H9 (cell line): Measurements from ENCODE around the gene VSIG8. TPM values are rescaled to one million over a fixed set of nuclear protein-coding genes. Genes with fewer than 3 reads are reported as not detected.

Source experiments
- DNase-seq: peaks from one replicate; pipeline ENCODE4 v3.0.0-alpha.2; 2017
- H2AFZ ChIP-seq: one replicate; pipeline ENCODE4 v1.6.1; 2013; ENCODE audit warnings: mild to moderate bottlenecking, low read length, control low read depth, moderate library complexity
- H2AK5ac ChIP-seq: 2 replicates; pipeline ENCODE4 v1.6.1; 2013; ENCODE audit warnings: low read length, control low read depth, mixed read lengths; ENCODE audit not compliant: insufficient read length
- H2BK120ac ChIP-seq: one replicate; pipeline ENCODE4 v1.6.1; 2013; ENCODE audit warnings: low read depth, mild to moderate bottlenecking, low read length, control low read depth, inconsistent platforms; ENCODE audit not compliant: poor library complexity, severe bottlenecking
- H2BK12ac ChIP-seq: 2 replicates; pipeline ENCODE4 v1.6.1; 2013; ENCODE audit warnings: low read length, control low read depth, mixed read lengths, low read depth; ENCODE audit not compliant: insufficient read length
- H2BK15ac ChIP-seq: 2 replicates; pipeline ENCODE4 v1.6.1; 2013; ENCODE audit warnings: low read depth, low read length, control low read depth
- H2BK20ac ChIP-seq: one replicate; pipeline ENCODE4 v1.6.1; 2013; ENCODE audit warnings: low read depth, mild to moderate bottlenecking, low read length, control low read depth, inconsistent platforms; ENCODE audit not compliant: poor library complexity, severe bottlenecking
- H2BK5ac ChIP-seq: 2 replicates; pipeline ENCODE4 v1.6.1; 2013; ENCODE audit warnings: low read length, control low read depth, mixed read lengths; ENCODE audit not compliant: insufficient read length
- H3K14ac ChIP-seq: 2 replicates; pipeline ENCODE4 v1.6.1; 2013; ENCODE audit warnings: low read length, control low read depth; ENCODE audit not compliant: insufficient read depth
- H3K18ac ChIP-seq: 2 replicates; pipeline ENCODE4 v1.6.1; 2013; ENCODE audit warnings: low read depth, mild to moderate bottlenecking, mixed read lengths, low read length, control low read depth; ENCODE audit not compliant: insufficient read length
- H3K23ac ChIP-seq: 2 replicates; pipeline ENCODE4 v1.6.1; 2013; ENCODE audit warnings: low read length, control low read depth, mixed read lengths, low read depth; ENCODE audit not compliant: insufficient read length
- H3K23me2 ChIP-seq: 2 replicates; pipeline ENCODE4 v1.6.1; 2013; ENCODE audit warnings: low read depth, mild to moderate bottlenecking, mixed read lengths, low read length, control low read depth; ENCODE audit not compliant: insufficient read length, poor library complexity, severe bottlenecking
- H3K27ac ChIP-seq: 2 replicates; pipeline ENCODE4 v1.5.1; 2013; ENCODE audit warnings: low read length, control low read depth, mixed read lengths, low read depth; ENCODE audit not compliant: insufficient read length
- H3K27me3 ChIP-seq: 2 replicates; pipeline ENCODE4 v1.6.1; 2013; ENCODE audit warnings: low read length, control low read depth, inconsistent platforms; ENCODE audit not compliant: insufficient read depth
- H3K4ac ChIP-seq: 2 replicates; pipeline ENCODE4 v1.6.1; 2013; ENCODE audit warnings: low read depth, mild to moderate bottlenecking, control low read depth, inconsistent platforms, low read length, moderate library complexity
- H3K4me1 ChIP-seq: 2 replicates; pipeline ENCODE4 v1.6.1; 2013; ENCODE audit warnings: low read length, control low read depth, inconsistent platforms; ENCODE audit not compliant: insufficient read depth
- H3K4me2 ChIP-seq: 2 replicates; pipeline ENCODE4 v1.6.1; 2013; ENCODE audit warnings: low read length, control low read depth, mixed read lengths; ENCODE audit not compliant: insufficient read length, insufficient read depth
- H3K56ac ChIP-seq: 2 replicates; pipeline ENCODE4 v1.6.1; 2013; ENCODE audit warnings: low read depth, mild to moderate bottlenecking, mixed read lengths, low read length, control low read depth; ENCODE audit not compliant: insufficient read length
- H3K79me1 ChIP-seq: 2 replicates; pipeline ENCODE4 v1.6.1; 2013; ENCODE audit warnings: low read depth, mild to moderate bottlenecking, moderate library complexity, low read length, control low read depth, inconsistent platforms; ENCODE audit not compliant: insufficient read depth, poor library complexity, severe bottlenecking
- H3K79me2 ChIP-seq: 2 replicates; pipeline ENCODE4 v1.6.1; 2013; ENCODE audit warnings: low read length, control low read depth, inconsistent platforms; ENCODE audit not compliant: insufficient read depth
- H3K9ac ChIP-seq: 2 replicates; pipeline ENCODE4 v1.6.1; 2013; ENCODE audit warnings: low read length, control low read depth, mixed read lengths; ENCODE audit not compliant: insufficient read length; ENCODE audit errors: extremely low read depth
- H3K9me3 ChIP-seq: one replicate; pipeline ENCODE4 v1.6.1; 2013; ENCODE audit warnings: low read depth, low read length, inconsistent platforms; ENCODE audit not compliant: control insufficient read depth
- H3T11ph ChIP-seq: one replicate; pipeline ENCODE4 v1.6.1; 2013; ENCODE audit warnings: mild to moderate bottlenecking, low read length, control low read depth, inconsistent platforms
- H4K20me1 ChIP-seq: one replicate; pipeline ENCODE4 v1.6.1; 2013; ENCODE audit not compliant: control insufficient read depth, insufficient read length, insufficient read depth
- H4K5ac ChIP-seq: 2 replicates; pipeline ENCODE4 v1.6.1; 2013; ENCODE audit warnings: low read depth, mild to moderate bottlenecking, mixed read lengths, low read length, control low read depth; ENCODE audit not compliant: insufficient read length
- H4K8ac ChIP-seq: replicated peaks from 2 replicates; pipeline ENCODE4 v1.6.1; 2013; ENCODE audit warnings: low read length, control low read depth, mixed read lengths, low read depth; ENCODE audit not compliant: insufficient read length
- H4K91ac ChIP-seq: 2 replicates; pipeline ENCODE4 v1.6.1; 2013; ENCODE audit warnings: low read depth, mild to moderate bottlenecking, moderate library complexity, mixed read lengths, low read length, control low read depth; ENCODE audit not compliant: insufficient read length
- H3K27ac Mint-ChIP-seq, 3 experiments: 2 replicates in 2 of 3; 3 replicates in 1 of 3; pipeline ENCODE4 v1.8.0; 2020 to 2021; ENCODE audit warnings: mixed read lengths in 3 of 3, mild to moderate bottlenecking in 1 of 3, moderate library complexity in 1 of 3
- H3K27me3 Mint-ChIP-seq: 2 replicates; pipeline ENCODE4 v1.8.0; 2021; ENCODE audit warnings: low read depth, mild to moderate bottlenecking, moderate library complexity, mixed read lengths
- H3K36me3 Mint-ChIP-seq, 3 experiments: 2 replicates in 2 of 3; 3 replicates in 1 of 3; pipeline ENCODE4 v1.8.0; 2020 to 2021; ENCODE audit warnings: low read depth in 3 of 3, mixed read lengths in 3 of 3; ENCODE audit not compliant: insufficient read depth in 1 of 3
- H3K4me1 Mint-ChIP-seq, 2 experiments: 2 replicates each; pipeline ENCODE4 v1.8.0; 2020; ENCODE audit warnings: mixed read lengths in 2 of 2
- H3K4me3 Mint-ChIP-seq, 2 experiments: 2 replicates in 1 of 2; 3 replicates in 1 of 2; pipeline ENCODE4 v1.8.0; 2020 to 2021; ENCODE audit warnings: mild to moderate bottlenecking in 2 of 2, mixed read lengths in 2 of 2, moderate library complexity in 1 of 2
- H3K9me3 Mint-ChIP-seq, 2 experiments: 2 replicates in 1 of 2; 3 replicates in 1 of 2; pipeline ENCODE4 v1.8.0; 2020; ENCODE audit warnings: mild to moderate bottlenecking in 2 of 2, mixed read lengths in 2 of 2, moderate library complexity in 1 of 2
- CTCF ChIP-seq: fragments of 200-600 bp; sonication (generic); conservative IDR thresholded peaks from 3 replicates; pipeline ENCODE4 v1.8.0; 2021; ENCODE audit warnings: antibody characterized with exemption, mild to moderate bottlenecking
- WGBS: extraction: QIAGEN DNeasy Blood & Tissue Kit; methylation state at CpG from one replicate; pipeline ENCODE4 v1.1.7; 2013; ENCODE audit warnings: missing lambda C conversion rate, low lambda C conversion rate, mixed read lengths; ENCODE audit not compliant: insufficient read length; ENCODE audit errors: extremely low coverage; 5-methylcytosine and 5-hydroxymethylcytosine counted together
- total RNA-seq: library from RNA; stranded (reverse); gene quantifications from 2 replicates; pipeline ENCODE4 v1.2.1, GENCODE V29; 2021

The VSIG8 gene
- total RNA-seq, 1 experiment from 2014 or later = not detected

- no CpG with 5 or more reads among the region's 3 CpGs for WGBS
- Histone ChIP-seq H3K79me2 (no peaks in the 10 kb centered on the region), H2BK5ac (no peak overlapping the region), H2BK15ac (no peak overlapping the region), H4K91ac (no peak overlapping the region), H4K20me1 (no peaks in the 10 kb centered on the region), H3K56ac (no peak overlapping the region), H2BK20ac (no peak overlapping the region), H3K4me2 (no peak overlapping the region), H3K18ac (no peak overlapping the region), H3K14ac (no peak overlapping the region), H4K5ac (no peak overlapping the region), H3K4ac (no peak overlapping the region), H2BK120ac (no peak overlapping the region), H3K23me2 (peaks cover 4% of the 10 kb centered on the region), H4K8ac (no peak overlapping the region), H3K79me1 (no peaks in the 10 kb centered on the region), H3K27ac (no peak overlapping the region), H3K9ac (no peak overlapping the region), H2BK12ac (no peak overlapping the region), H2AFZ (no peak overlapping the region), H3K9me3 (no peaks in the 10 kb centered on the region), H3K4me1 (no peaks in the 10 kb centered on the region; the same call in 1 of the 2 replicates), H3T11ph (no peak overlapping the region), H3K23ac (no peak overlapping the region), H2AK5ac (no peak overlapping the region), H3K27me3 (no peaks in the 10 kb centered on the region)
- H3K4me3 Mint-ChIP-seq = no peak overlapping the region
- H3K27ac Mint-ChIP-seq = no peak overlapping the region
- no peaks in the 10 kb centered on the region; a peak in 2 of 5 replicates for H3K9me3 Mint-ChIP-seq
- H3K4me1 Mint-ChIP-seq = peaks cover 22% of the 10 kb centered on the region in 2 experiments
- H3K27me3 Mint-ChIP-seq = peaks cover 33% of the 10 kb centered on the region
- no peaks in the 10 kb centered on the region for H3K36me3 Mint-ChIP-seq
- TF ChIP-seq CTCF = no peak
- DNase-seq = no peak
Measured at GRCh38 chr1:159896546-159896930, 34.1 kb upstream of the VSIG8 start.
